ENCODE measurements around the gene SHB.
"Not testable (repeated sequence)": the region's sequence is repeated elsewhere in the genome, so short reads cannot be mapped to it uniquely, and the experiment has no call there.

The SHB gene

DNA sequence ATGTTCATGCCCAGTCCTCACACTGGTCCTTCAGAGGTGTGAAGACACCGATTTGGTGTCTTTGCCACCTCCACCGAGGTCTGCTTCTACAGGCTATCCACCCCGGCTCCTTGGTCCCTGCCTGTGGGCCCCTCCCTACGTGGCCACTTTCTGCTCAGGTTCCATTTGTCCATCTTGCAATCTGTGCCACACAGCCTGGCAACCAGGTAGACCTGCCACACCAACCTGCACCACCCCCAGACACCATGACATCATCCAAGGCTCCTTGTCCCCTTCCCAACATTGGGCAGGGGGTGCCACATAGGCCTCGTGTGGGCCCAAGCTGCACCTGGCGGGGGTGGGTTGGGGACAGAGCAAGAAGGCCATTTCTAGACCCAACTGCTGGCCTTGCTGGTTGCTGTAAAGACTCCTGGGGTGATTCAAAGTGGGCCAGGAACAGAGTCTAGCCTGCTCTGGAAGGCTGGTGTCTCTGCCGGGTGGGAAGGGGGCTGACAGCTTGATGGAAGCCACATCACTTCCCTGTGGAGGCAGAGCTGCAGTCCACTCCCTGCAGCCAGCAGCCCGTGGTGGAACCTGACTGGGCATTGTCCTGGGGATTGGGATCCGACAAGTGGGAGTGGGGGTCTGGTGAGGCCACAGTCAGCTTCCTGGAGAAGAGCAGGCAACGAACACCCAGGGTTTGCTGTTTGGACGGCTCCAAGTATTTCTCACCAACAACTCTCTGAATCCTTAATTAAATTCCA, 99.3 kb downstream of the SHB start:
- no peak for DNase-seq (ENCODE audit: low spot score)

DNA sequence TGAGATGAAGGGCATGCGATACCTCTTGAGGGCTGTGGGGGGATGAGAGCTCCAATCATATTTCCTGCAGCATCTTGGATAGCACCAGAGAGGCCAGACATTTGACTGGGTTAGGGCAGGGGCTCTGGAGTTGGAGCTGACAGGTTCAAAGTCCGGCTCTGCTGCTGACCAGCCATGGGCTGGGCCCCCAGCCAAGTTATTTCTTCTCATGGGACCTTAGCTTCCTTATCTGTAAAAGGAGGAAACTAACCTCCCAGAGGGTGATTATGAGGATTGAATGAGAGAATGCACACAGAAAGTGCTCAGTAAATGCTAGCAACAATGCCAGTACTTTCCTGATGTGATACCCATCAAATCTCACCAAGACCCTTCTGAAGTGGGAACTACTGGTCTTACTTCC, 99.9 kb downstream of the SHB start:
- no peak for DNase-seq (ENCODE audit: low spot score)

DNA sequence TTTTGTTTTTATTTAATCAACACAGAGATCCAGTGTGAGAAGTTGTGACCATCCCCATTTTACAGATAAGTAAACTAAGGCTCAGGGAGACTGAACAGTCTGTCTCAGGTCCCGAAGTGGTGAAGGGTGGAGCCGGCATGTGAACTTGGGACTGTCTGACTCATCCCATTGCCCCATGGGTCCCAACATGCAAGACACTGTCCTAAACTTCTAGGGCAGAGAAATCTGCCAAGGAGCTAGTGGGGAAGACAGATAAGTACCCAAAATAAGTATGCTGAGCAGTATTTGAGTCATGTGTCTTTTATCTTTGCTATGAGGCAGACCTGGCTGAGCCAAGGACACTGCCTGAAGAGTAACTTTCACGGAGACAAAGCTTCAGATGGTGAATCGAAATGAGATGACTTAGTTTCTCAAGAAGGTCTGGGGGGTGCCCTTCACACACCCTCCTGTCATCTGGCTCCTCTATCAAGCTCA, 100.8 kb downstream of the SHB start:
- DNase-seq (ENCODE audit: low spot score) = no peak

DNA sequence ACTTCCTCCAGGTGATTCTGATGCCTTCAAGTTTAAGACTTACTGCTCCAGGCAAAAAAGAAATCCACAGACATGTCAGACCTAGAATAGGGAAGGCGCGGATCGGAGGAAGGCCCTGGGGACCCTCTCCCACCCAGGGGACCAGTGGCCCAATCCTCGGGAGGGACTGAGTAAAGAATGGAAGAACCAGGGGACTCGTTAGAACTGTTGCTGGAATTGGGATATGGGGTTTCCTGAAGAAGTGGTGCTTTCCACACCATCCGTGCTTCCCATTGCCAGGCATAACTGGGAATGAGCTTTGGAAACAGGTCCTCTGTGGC, 101.3 kb downstream of the SHB start:
- no peak for DNase-seq (ENCODE audit: low spot score)

DNA sequence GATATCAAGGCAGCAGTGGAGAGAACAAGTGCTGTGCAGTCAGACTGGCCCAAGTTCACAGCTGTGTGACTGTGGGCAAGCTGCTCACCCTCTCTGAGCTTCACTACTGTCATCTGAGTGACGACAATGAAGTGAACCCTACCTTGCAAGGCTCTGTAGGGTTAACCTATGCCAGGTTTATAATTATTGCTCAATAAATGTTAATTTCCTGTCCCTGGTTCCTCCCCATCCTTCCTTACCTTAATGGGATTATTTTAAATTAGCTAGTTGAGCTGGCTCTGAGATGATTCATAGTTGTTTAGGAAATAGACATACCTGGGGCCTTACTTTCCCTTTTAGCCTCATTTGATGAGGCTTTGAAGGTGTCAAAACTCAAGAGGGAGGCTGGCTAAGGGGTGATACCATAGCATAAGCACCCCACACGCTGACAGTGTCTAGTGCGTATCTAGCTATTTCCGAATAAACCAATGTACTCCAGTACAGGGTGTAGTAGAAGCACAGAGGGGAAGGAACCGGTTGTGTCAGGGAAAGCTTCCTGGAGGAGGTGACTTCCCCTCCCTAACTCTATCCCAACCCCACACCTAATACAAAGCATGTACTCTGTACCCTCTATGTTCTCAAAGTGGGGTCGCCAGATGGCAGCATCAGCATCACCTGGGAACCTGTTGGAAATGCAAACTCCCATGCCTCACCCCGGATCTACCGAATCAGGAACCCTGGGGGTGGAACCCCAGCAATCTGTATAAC, 101.8 kb downstream of the SHB start:
- DNase-seq (ENCODE audit: low spot score) = no peak

DNA sequence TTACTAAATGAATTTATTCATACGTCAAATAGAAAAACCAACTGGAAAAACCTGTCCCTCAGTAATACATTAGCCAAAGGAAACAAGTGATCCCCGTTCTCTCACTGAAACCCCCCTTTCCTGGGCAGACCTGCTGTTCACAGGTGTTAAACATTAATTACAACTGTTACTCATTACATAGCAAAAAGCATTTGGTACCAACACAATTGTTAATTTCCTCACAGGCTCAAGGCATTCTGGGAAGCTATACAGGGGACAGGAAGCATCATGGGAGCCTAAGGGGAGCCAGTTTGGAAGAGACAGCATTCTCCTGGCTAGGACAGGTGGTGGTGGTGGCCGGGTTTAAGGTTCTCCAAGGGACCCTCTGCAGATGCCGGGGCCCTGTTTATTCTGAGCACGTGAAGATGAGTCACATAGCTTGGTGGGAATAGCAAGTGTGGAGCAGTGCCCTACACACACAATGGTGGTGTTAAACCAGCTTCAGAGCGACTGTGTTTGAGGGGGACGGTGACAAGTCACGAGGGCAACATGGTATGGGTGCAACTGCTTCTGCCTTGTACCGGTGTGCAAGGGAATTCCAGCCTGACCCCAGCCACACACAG, 102.5 kb downstream of the SHB start:
- DNase-seq (ENCODE audit: low spot score) = no peak

DNA sequence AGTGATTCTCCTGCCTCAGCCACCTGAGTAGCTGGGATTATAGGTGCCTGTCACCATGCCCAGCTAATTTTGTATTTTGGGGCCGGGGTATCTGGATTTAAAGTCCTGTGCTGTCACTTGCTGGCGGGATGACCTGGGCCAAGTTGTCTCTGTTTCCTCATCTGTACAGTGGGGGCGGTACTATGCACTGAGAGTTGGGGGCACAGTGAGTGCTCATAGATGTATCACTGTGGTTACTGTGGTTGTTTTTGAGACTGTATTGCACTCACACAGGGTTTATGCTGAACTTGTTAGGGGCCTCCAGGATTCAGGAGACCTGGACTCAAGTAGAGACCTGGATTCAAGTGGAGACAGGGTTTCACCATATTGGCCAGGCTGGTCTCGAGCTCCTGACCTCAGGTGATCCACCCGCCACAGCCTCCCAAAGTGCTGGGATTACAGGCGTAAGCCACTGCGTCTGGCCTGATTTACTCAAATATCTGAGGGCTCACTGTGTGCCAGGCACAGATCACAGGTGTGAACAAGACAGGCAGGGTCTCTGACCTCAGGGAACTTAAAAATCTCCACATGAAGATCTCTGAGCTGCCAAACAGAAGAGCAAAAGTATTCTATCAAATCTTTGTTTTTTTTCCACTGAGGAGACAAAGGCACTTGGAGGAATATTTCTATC, 103.2 kb downstream of the SHB start:
- not testable (repeated sequence) for DNase-seq (ENCODE audit: low spot score)

DNA sequence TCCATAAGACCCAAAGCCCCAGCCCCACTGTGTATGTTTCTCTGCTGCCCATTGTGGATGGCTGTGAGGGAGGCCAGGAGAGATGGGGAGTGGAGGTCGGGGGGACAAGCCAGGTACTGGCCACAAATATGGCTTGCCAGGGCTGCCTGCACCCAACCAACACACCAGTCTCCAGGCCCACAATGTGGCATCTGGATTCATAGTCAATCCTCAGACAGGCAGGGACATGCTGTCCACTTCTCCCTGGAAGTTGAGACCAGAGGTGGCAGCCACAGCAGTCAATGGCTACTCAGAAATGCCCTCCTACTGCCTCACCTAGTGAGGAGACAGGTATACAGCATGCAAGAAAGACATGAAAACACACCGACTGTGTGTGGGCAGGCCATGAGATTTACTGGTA, 103.9 kb downstream of the SHB start:
- DNase-seq (ENCODE audit: low spot score) = no peak

DNA sequence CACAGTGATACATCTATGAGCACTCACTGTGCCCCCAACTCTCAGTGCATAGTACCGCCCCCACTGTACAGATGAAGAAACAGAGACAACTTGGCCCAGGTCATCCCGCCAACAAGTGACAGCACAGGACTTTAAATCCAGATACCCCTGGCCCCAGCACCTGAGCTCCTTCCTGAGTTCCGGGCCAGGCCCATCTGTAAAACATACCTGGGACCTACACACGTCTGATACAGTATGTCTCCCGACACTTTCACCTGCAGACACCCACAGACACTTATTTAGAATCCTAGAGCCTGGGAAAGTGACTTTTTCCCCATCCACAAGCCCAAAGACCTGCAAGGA, 104.3 kb downstream of the SHB start:
- DNase-seq (ENCODE audit: low spot score) = no peak

DNA sequence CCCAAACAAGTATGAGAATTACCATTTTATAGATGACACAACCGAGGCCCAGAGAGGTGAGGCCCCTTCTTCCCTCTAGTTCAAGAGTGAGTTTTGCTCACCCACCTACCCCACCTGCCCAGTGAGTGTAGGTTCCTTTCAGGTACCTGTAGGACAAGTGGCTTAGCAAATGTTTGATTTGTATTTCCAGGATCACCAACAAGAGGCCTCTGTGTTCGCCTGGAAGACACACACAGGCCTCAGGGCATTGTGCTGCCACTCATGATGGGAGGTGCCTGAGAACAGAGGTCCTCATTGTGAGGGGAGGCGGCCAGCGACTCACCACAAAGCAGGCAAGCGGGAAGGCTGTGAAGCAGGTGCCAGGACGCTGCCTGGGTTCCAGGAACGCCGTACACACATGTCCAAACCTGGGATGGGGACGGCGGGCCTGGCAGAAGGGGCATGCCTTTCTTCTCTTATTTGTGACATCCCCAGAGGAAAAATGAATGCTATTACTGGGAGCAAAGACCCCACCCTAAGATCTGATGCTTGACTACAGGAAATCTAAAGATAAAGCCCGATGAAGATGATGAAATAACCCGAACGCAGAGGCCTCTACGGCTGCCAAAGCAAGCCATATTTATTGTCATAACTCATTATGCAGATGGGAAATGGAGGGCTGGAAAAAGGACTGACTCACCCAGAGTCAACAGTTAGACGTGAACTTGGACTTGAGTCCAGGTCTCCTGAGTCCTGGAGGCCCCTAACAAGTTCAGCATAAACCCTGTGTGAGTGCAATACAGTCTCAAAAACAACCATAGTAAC, 104.9 kb downstream of the SHB start:
- peak; percentile 98 for DNase-seq (ENCODE audit: low spot score)

DNA sequence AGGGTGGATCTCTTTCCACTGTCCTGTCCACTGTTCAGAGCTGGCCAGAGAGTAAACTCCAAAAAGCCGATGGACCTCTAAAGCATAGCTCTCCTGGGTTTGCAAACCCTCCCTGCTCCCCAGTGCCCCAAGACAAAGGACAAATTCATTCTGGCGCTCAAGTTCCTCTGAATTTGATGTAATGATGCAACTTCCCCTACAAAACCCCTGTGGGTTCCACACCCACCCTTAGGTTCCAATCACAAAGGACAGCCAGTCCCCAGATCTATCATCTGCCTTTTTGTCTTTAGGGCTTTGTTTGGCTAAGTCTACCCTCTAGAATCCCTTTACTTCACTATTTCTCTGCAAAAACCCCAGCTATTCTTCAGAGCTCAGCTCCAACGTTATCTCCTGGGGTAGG, 107.7 kb downstream of the SHB start:
- no peak for DNase-seq (ENCODE audit: low spot score)

DNA sequence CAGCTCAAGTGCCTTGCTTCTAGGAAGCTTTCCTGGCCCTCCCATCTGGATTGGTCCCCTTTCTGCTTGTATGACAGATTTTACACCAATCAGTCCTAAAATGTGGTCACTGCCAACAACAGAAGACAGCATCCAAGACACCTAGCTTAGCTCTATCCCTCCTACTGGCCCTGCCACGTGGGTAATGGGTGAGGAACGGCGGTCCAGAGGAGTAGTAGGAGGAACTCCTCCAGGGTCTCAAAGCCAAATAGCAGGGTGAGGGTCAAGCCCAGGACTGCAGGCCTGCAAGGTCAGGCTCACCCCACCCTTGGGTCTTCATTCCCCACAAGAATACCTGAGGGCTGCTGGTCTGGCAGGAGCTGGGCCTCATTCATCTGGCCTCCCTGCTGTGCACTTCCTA, 108.4 kb downstream of the SHB start:
- no peak for DNase-seq (ENCODE audit: low spot score)

DNA sequence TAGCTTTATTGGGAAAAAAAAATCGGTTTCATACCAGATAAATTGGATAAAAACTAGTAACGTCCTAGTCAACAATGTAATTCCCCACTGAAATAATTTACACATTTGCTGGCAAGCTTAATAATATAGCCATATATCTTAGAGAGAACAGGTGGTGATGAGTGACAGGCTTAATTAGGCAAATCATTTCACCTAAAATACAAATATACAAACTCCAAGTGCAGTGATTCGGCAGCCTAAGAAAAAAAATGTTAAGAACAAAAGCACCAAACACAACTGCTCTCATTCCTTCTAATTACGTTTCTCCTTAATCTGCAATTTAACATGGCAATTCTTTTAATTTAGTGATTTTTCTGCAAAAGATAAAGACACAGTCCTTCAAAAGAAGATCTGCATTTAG, 109.1 kb downstream of the SHB start:
- no peak for DNase-seq (ENCODE audit: low spot score)

DNA sequence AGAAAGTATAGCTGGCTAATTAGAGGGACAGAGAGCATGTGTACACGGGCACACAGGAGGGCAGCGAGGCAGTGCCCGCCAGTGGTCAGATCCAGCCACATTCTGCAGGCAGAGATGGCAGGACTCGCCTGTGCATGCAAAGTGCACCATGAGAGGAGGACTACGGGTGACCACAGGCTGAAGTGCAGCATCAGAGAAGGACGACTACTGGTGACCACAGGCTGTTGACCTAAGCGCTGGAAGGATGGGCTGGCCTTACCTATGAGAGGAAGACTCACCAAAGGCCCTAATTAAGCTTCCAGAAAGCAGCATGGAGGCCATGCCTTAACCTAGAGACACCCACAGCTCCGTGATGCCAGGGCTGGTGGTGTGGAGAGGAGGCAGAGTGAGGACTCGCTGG, 110.9 kb downstream of the SHB start:
- no peak for DNase-seq (ENCODE audit: low spot score)

DNA sequence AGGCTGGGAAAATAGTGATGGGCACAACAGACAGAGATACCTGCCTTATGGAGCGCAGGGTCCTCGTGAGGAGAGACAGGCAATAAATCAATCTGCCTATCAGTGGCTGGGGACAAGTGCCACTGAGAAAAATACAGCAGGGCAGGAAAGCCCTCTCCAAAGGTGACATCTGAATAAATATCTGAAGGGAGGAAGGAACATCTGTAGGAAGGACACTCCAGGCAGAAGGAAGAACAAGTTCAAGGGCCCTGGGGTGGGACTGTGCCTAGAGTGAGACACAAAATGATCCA, 111.4 kb downstream of the SHB start:
- no peak for DNase-seq (ENCODE audit: low spot score)

DNA sequence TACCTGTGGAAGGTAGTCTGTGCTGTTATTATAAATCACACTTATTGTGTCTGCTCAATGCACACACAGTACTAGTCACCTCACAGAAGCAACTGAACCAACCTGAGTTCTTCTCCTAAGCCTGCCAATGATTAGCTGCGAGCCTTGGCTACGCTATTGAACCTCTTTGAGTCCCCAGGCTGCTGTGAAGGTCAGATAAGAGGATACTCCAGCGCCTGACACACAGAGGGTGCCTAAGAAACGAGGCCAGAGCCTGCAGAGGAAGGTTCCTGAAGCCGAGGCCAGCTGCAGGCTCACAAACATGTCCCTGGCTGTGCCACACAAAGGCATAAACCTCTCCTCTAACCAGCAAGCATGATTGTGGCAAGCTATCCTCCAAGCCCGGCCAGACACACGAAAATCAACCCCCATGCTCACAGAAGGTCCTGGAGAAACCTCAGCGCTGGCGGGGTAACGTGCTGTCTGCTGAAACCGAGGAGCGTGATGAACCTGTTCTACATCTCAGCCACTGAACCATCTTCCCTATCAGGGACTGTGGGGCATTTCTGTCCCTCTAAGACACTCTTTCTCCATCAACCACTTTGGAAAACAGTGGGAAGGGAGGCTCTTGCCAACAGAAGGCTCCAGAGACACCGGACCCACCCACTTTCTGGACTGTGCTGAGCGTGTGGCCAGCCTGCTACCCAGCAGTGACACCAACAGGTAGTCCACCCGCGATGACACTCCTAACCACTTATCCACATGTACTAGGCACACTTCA, 111.9 kb downstream of the SHB start:
- DNase-seq (ENCODE audit: low spot score) = no peak

DNA sequence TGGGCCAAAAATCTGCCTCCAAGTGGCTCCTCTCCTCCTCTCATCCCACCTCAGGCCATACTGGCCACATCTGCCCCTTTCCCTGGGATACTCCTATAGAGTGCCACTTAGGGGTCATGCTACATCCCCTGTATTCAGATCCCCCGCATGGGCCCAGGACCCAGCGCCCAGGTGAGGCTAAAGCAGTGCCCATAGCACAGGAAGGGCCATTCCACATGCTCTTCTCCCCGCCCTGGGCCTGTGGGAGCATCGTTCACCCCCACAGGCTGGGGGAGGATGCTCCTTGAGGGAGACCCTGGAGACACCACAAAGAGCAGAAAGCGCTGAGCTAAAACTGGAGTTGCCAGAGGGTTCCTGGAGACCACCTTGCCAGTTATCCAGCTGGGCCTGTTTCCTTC, 112.6 kb downstream of the SHB start:
- DNase-seq (ENCODE audit: low spot score) = no peak

DNA sequence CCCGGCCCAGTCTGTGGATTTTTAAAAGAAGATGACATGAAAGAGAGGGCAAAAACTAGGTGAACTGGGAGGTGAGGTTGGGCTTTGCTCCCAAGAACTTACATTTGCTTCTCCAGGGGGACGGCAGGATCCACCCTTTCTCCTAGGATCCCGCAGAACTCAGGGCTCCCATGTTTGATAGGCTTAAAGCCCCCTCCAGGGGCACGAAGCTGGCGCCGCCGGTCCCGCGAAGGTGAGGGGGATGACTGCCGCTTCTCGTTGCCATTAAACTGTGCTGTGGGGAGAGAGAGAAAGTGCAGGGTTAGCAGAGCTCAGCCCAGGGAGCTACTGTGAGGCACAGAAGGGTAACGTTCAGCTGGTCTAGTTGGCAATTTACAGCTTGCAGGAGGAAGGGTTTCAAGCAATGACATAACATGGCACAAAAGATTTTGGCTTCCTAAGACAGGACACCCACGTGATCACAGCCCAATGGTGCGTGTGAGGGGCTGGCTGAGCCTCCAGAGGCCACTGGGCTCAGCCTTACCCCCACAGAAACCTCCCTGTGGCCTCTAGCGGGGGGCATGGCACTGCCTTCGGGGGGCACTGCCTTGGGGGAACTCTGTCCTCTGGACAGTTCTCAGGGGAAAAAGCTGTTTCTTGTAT, 113.1 kb downstream of the SHB start:
- no peak for DNase-seq (ENCODE audit: low spot score)

DNA sequence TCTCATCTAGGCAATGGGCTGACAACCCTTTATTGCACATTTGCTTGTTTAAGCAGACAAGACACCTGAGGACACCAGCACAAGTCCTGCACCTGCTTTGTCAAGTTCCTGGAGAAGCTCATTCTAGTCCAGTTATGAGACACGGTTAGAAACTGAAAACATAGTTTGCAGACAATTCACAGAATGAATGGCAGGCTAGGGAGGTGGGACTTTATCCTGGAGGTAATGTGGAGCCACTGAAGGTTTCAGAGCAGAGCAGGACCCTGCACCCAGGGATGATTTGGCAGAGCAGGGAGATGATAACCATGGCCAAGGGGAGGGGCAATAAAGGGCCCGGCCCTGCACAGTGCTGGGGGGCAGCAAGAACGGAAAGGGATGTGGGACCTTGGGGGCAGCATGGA, 114.4 kb downstream of the SHB start:
- DNase-seq (ENCODE audit: low spot score) = no peak

DNA sequence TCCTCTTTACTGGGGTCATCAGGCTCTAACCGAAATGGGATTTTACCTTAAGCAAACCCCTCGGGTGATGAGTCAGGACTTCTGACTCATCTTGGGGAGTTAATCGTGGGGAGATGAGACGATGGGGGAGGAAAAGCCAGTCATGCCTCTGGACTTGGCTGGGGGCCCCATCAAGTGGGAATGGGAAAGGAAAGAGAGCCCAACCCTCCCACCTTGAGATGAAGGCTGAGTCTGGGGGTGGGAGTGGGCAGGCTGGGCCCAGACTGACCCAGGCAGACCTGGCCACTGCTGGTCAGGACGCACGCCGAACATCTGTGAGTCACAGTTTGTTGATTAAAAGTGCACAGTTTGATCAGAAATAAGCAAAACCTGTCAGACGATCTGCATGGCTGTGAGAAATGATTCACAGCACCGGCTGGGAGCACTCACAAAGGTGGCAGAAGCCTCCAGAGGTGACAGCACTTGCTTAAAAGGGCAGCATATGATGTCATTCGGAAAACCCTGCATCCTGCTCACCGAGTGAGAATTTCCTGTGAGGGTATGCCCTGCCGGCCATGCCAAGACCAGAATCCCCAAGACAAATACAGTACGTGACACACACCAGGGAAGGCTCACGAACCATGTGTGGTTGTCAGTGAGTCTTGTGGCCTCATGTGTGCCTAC, 115.1 kb downstream of the SHB start:
- DNase-seq (ENCODE audit: low spot score) = peak; percentile 39
